Dermis microvascular lymphatic vessel endothelial cell (primary cell): Measurements from ENCODE around the gene MYOF. TPM values are rescaled to one million over a fixed set of nuclear protein-coding genes. Genes with fewer than 3 reads are reported as not detected.

Experiments
- total RNA-seq: library from RNA; depleted of rRNA; stranded (reverse); fragments of >200 nt; gene quantifications from 2 replicates; pipeline ENCODE4 v1.2.1, GENCODE V29; 2014

MYOF gene
- total RNA-seq, 1 donor from 2014 or later = 180 TPM

Other genes starting within 250 kb of the MYOF start
- gene CEP55, start 14.3 kb upstream of the MYOF start, total RNA-seq = 11.6 and 37.1 TPM in 2 replicates
- not detected in 2 replicates for gene FFAR4, start 84.3 kb upstream of the MYOF start, total RNA-seq
- gene RBP4, start 118.9 kb upstream of the MYOF start, total RNA-seq = not detected in 2 replicates
- not detected in 2 replicates for gene PDE6C, start 130.2 kb upstream of the MYOF start, total RNA-seq
- gene FRA10AC1, start 220.3 kb upstream of the MYOF start, total RNA-seq = 2.4 and 3.7 TPM in 2 replicates